ENCODE data around the gene SH3RF1.
A peak's percentile ranks its signal among the peaks of the same experiment; 100 is the strongest.

Gene SH3RF1

GRCh38 chr4:169080981-169081380 is 189.8 kb downstream of the SH3RF1 start:
- H3K4me3 ChIP-seq (ENCODE audit: low read depth, low read length): no peak overlapping the region
- H3K27ac ChIP-seq: no peak overlapping the region
- DNase-seq: peak; percentile 30
- no peaks in the 10 kb centered on the region for H3K27me3 ChIP-seq (replicated peaks)
- TF ChIP-seq, protein P1, sequence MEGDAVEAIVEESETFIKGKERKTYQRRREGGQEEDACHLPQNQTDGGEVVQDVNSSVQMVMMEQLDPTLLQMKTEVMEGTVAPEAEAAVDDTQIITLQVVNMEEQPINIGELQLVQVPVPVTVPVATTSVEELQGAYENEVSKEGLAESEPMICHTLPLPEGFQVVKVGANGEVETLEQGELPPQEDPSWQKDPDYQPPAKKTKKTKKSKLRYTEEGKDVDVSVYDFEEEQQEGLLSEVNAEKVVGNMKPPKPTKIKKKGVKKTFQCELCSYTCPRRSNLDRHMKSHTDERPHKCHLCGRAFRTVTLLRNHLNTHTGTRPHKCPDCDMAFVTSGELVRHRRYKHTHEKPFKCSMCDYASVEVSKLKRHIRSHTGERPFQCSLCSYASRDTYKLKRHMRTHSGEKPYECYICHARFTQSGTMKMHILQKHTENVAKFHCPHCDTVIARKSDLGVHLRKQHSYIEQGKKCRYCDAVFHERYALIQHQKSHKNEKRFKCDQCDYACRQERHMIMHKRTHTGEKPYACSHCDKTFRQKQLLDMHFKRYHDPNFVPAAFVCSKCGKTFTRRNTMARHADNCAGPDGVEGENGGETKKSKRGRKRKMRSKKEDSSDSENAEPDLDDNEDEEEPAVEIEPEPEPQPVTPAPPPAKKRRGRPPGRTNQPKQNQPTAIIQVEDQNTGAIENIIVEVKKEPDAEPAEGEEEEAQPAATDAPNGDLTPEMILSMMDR (IDR thresholded peaks at IDR 0.05; ENCODE audit: low read depth, low read length, missing control alignments): no peak
- in situ Hi-C loops (cut with HindIII; ENCODE audit: low pct_ligation_motif_present, low sequenced_read_pairs): no loop called here
- H3K36me3 ChIP-seq (replicated peaks): peaks cover 5% of the 10 kb centered on the region

- peak; percentile 77 for DNase-seq
- in situ Hi-C loops (cut with HindIII; ENCODE audit: low pct_ligation_motif_present, low sequenced_read_pairs): no loop called here
- TF ChIP-seq, protein P1 (IDR thresholded peaks at IDR 0.05; ENCODE audit: low read depth, low read length, missing control alignments): no peak
- peak overlapping the region; percentile 5 for H3K4me3 ChIP-seq (ENCODE audit: low read depth, low read length)
- peaks cover 2% of the 10 kb centered on the region for H3K36me3 ChIP-seq (replicated peaks)
- no peaks in the 10 kb centered on the region for H3K27me3 ChIP-seq (replicated peaks)
- H3K27ac ChIP-seq: peak overlapping the region; percentile 58
Measured at GRCh38 chr4:169079942-169080827, 190.6 kb downstream of the SH3RF1 start.

GRCh38 chr4:169074117-169074516 is 196.6 kb downstream of the SH3RF1 start:
- TF ChIP-seq, protein P1 (IDR thresholded peaks at IDR 0.05; ENCODE audit: low read depth, low read length, missing control alignments): no peak
- in situ Hi-C loops (cut with HindIII; ENCODE audit: low pct_ligation_motif_present, low sequenced_read_pairs): no loop called here

DNA sequence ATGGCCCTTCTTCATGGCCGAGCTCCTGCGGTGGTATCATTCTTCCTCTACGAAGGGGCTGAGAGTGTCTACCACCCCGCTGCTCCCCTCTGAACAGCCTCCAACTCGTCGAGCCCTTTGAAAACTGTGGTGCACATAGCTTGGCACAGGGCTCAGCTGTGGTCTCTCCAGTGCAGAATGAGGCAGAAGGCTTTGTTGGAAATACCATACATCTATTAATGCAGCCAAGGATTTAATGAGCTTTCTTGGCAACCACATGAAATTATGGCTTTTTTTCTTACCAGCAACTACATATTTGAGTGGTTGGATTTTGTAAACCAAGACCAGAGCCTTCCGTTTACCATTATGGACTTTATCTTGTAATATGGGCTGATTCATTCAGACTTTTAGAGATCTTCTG is 199.0 kb downstream of the SH3RF1 start:
- TF ChIP-seq, protein P1 (IDR thresholded peaks at IDR 0.05; ENCODE audit: low read depth, low read length, missing control alignments): no peak
- Histone ChIP-seq H3K4me3 (ENCODE audit: low read depth, low read length) (no peak overlapping the region), H3K36me3 (replicated peaks) (no peaks in the 10 kb centered on the region), H3K27me3 (replicated peaks) (no peaks in the 10 kb centered on the region), H3K27ac (no peak overlapping the region)
- DNase-seq: no peak
- in situ Hi-C loops (cut with HindIII; ENCODE audit: low pct_ligation_motif_present, low sequenced_read_pairs): no loop called here

More at GRCh38 chr4:169074117-169074516, 196.6 kb downstream of the SH3RF1 start:
- H3K4me3 ChIP-seq (ENCODE audit: low read depth, low read length): no peak overlapping the region
- no peaks in the 10 kb centered on the region for H3K27me3 ChIP-seq (replicated peaks)
- H3K36me3 ChIP-seq (replicated peaks): no peaks in the 10 kb centered on the region
- no peak overlapping the region for H3K27ac ChIP-seq
- DNase-seq: no peak

DNA sequence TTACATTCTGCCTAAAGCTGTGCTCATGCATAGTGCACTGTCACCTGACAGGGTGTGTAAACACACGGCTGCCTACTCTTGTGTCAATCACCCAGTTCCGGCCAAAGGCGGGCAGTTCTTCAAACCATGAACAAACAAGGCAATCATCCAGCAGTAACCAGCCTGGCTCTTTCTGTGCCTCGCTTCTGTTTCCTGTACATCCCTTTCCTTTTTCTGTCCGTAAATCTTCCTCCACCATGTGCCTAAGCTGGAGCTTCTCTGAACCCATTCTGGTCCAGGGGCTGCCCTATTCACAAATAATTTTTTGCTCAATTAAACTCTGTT is 199.9 kb downstream of the SH3RF1 start:
- Histone ChIP-seq H3K27me3 (replicated peaks) (no peaks in the 10 kb centered on the region), H3K4me3 (ENCODE audit: low read depth, low read length) (no peak overlapping the region), H3K36me3 (replicated peaks) (no peaks in the 10 kb centered on the region), H3K27ac (peak overlapping the region; percentile 38)
- DNase-seq: no peak
- TF ChIP-seq, protein P1 (IDR thresholded peaks at IDR 0.05; ENCODE audit: low read depth, low read length, missing control alignments): no peak
- in situ Hi-C loops (cut with HindIII; ENCODE audit: low pct_ligation_motif_present, low sequenced_read_pairs): no loop called here

Measured in brain microvascular endothelial cell (primary cell).